Measurements from ENCODE around the gene FAM186B.
A peak's percentile ranks its signal among the peaks of the same experiment; 100 is the strongest.

FAM186B gene

GRCh38 chr12:49543221-49543913 lies 62.1 kb downstream of the FAM186B start:
- no peak overlapping the region for H3K4me3 ChIP-seq (ENCODE audit: low read depth, low read length)
- H3K27me3 ChIP-seq (ENCODE audit: insufficient read depth, low read depth, severe bottlenecking) = peaks cover 5% of the 10 kb centered on the region
- H3K27ac ChIP-seq = no peak overlapping the region
- H3K9me3 ChIP-seq (ENCODE audit: severe bottlenecking) = no peaks in the 10 kb centered on the region
- no peaks in the 10 kb centered on the region for H3K36me3 ChIP-seq
- no peak for DNase-seq
- no peak for TF ChIP-seq CTCF (IDR thresholded peaks at IDR 0.05; ENCODE audit: low read depth, low read length)

- no peaks in the 10 kb centered on the region for H3K36me3 ChIP-seq
- peak; percentile 33 for DNase-seq
- H3K27ac ChIP-seq = no peak overlapping the region
- H3K9me3 ChIP-seq (ENCODE audit: severe bottlenecking) = no peaks in the 10 kb centered on the region
- peaks cover 8% of the 10 kb centered on the region for H3K27me3 ChIP-seq (ENCODE audit: insufficient read depth, low read depth, severe bottlenecking)
- H3K4me3 ChIP-seq (ENCODE audit: low read depth, low read length) = no peak overlapping the region
- no peak for TF ChIP-seq CTCF (IDR thresholded peaks at IDR 0.05; ENCODE audit: low read depth, low read length)
Measured at GRCh38 chr12:49542592-49543160, 62.8 kb downstream of the FAM186B start.

- no peak for TF ChIP-seq CTCF (IDR thresholded peaks at IDR 0.05; ENCODE audit: low read depth, low read length)
- no peaks in the 10 kb centered on the region for H3K9me3 ChIP-seq (ENCODE audit: severe bottlenecking)
- DNase-seq = no peak
- peaks cover 8% of the 10 kb centered on the region for H3K27me3 ChIP-seq (ENCODE audit: insufficient read depth, low read depth, severe bottlenecking)
- H3K36me3 ChIP-seq = no peaks in the 10 kb centered on the region
- H3K4me3 ChIP-seq (ENCODE audit: low read depth, low read length) = no peak overlapping the region
- no peak overlapping the region for H3K27ac ChIP-seq
Measured at GRCh38 chr12:49541911-49542505, 63.4 kb downstream of the FAM186B start.

- Histone ChIP-seq H3K27me3 (ENCODE audit: insufficient read depth, low read depth, severe bottlenecking) (peaks cover 8% of the 10 kb centered on the region), H3K4me3 (ENCODE audit: low read depth, low read length) (no peak overlapping the region), H3K36me3 (no peaks in the 10 kb centered on the region), H3K27ac (no peak overlapping the region), H3K9me3 (ENCODE audit: severe bottlenecking) (no peaks in the 10 kb centered on the region)
- no peak for TF ChIP-seq CTCF (IDR thresholded peaks at IDR 0.05; ENCODE audit: low read depth, low read length)
- no peak for DNase-seq
Measured at GRCh38 chr12:49541140-49541861, 64.1 kb downstream of the FAM186B start.

GRCh38 chr12:49540229-49541139 lies 65.0 kb downstream of the FAM186B start:
- no peak overlapping the region for H3K27ac ChIP-seq
- H3K36me3 ChIP-seq = no peaks in the 10 kb centered on the region
- TF ChIP-seq CTCF (IDR thresholded peaks at IDR 0.05; ENCODE audit: low read depth, low read length) = no peak
- H3K9me3 ChIP-seq (ENCODE audit: severe bottlenecking) = no peaks in the 10 kb centered on the region
- peaks cover 8% of the 10 kb centered on the region for H3K27me3 ChIP-seq (ENCODE audit: insufficient read depth, low read depth, severe bottlenecking)
- H3K4me3 ChIP-seq (ENCODE audit: low read depth, low read length) = peak overlapping the region; percentile 62; the same call in 1 of the 2 replicates
- DNase-seq = no peak

Data from WERI-Rb-1 (cell line).